Activated CD4-positive, CD25-positive, alpha-beta regulatory T cell treated with anti-CD3 and anti-CD28 coated beads, Interleukin-2, amount 50 U/mL, for 72 hours (primary cell): ENCODE data around the gene FECH.
"Not testable (repeated sequence)": the region's sequence is repeated elsewhere in the genome, so short reads cannot be mapped to it uniquely, and the experiment has no call there.

Source experiments
- DNase-seq: peaks from one replicate; pipeline ENCODE4 v3.0.0; 2021

The FECH gene

GRCh38 chr18:57523171-57523956 is 63.1 kb downstream of the FECH start:
- no peak for DNase-seq

DNA sequence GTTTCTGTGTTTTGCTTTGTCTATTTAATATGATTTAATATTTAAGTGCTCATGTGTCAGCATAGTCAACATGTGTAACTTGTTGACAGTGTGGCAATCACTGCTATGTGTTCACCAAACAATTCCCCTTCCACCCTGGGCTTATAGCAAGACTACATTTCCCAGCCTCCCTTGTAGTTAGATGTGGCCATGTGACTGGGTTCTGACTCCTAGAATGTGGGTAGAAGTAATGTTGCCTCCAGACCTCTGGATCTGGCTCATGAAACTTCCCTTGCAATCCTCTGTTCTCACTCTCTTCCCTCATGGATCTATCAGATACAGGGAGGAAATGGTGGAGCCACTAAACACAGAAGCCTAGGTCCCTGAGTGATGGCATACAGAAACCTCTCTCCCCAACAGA is 64.2 kb downstream of the FECH start:
- DNase-seq, result not testable (repeated sequence)

DNA sequence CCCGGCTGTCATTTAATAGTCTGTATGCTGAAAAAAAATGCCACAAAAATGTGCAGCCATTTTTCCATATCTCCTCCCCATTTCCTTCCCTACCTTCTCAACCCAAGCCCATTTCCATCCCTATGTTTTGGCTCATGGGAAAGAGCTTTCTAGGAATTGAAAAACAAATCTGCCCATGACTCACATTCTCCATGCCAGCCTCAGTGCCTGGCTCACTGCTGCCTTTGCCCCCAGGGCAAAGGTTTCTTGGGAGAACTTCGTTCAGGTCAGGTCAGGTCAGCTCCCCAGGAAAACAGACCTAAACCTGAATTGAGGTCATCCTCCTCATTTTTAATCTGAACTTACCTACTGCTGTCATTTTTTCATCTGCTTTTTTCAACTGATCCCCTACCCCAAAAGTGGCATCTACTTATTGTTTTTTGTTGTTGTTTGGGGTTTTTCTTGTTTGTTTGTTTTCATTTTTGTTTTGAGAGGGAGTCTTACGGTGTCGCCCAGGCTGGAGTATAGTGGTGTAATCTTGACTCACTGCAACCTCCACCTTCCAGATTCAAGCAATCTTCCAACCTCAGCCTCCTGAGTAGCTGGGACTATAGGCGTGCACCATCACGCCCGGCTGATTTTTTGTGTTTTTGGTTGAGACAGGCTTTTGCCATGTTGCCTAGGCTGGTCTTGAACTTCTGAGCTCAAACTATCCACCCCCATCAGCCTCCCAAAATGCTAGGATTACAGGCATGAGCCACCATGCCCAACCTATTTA is 66.7 kb downstream of the FECH start:
- DNase-seq, result no peak

- no peak for DNase-seq
These were observed 68.0 kb downstream of the FECH start for GRCh38 chr18:57518533-57518932.

- DNase-seq, result no peak
These were observed 70.4 kb downstream of the FECH start for GRCh38 chr18:57516056-57516455.

DNA sequence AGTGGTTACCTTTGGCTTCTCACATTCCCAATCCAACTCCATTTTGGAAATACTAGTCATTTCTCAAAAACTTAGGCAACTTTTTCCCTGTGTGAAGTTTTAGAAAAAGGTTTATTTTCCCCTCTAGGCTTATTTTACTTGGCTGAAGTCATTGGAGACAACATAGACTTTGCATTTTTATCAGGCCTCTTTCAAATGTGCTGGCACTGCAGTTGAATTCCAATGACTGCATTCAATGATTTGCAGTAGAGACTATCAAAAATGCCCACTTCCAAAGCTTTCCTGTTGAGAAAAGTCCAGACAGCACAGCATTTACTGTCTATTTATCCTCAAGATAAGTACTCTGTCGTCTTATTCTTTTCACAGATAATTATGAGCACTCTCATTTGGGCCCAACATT is 81.3 kb downstream of the FECH start:
- DNase-seq, result no peak

GRCh38 chr18:57502624-57503023 is 83.9 kb downstream of the FECH start:
- DNase-seq, result no peak

GRCh38 chr18:57498682-57499256 is 87.7 kb downstream of the FECH start:
- DNase-seq, result no peak
